ENCODE measurements around the gene ROBO1. TPM values are rescaled to one million over a fixed set of nuclear protein-coding genes. Genes with fewer than 3 reads are reported as not detected.

ROBO1 gene
- total RNA-seq, 1 donor: 88.5 TPM

GRCh38 chr3:78858174-78858573 is 909.6 kb downstream of the ROBO1 start:
- DNase-seq (ENCODE audit: low read depth): no peak
- no peak overlapping the region for H3K4me3 ChIP-seq (ENCODE audit: low read depth, low read length)
- no peak for TF ChIP-seq CTCF (IDR thresholded peaks at IDR 0.05; ENCODE audit: insufficient read depth, low read depth, low read length)

- H3K4me3 ChIP-seq (ENCODE audit: low read depth, low read length): no peak overlapping the region
- peak; percentile 29 for DNase-seq (ENCODE audit: low read depth)
- no peak for TF ChIP-seq CTCF (IDR thresholded peaks at IDR 0.05; ENCODE audit: insufficient read depth, low read depth, low read length)
Observed at GRCh38 chr3:78857494-78858111, 910.2 kb downstream of the ROBO1 start.

- TF ChIP-seq CTCF (IDR thresholded peaks at IDR 0.05; ENCODE audit: insufficient read depth, low read depth, low read length): no peak
- no peak overlapping the region for H3K4me3 ChIP-seq (ENCODE audit: low read depth, low read length)
- DNase-seq (ENCODE audit: low read depth): no peak
Observed at GRCh38 chr3:78856164-78856563, 911.6 kb downstream of the ROBO1 start.

- no peak overlapping the region for H3K4me3 ChIP-seq (ENCODE audit: low read depth, low read length)
- no peak for TF ChIP-seq CTCF (IDR thresholded peaks at IDR 0.05; ENCODE audit: insufficient read depth, low read depth, low read length)
Observed at GRCh38 chr3:78855190-78855589, 912.6 kb downstream of the ROBO1 start.

GRCh38 chr3:78848392-78849288 is 919.2 kb downstream of the ROBO1 start:
- no peak overlapping the region for H3K4me3 ChIP-seq (ENCODE audit: low read depth, low read length)
- no peak for TF ChIP-seq CTCF (IDR thresholded peaks at IDR 0.05; ENCODE audit: insufficient read depth, low read depth, low read length)
- DNase-seq (ENCODE audit: low read depth): no peak

More at GRCh38 chr3:78855190-78855589, 912.6 kb downstream of the ROBO1 start:
- DNase-seq (ENCODE audit: low read depth): no peak

GRCh38 chr3:78847603-78848002 is 920.2 kb downstream of the ROBO1 start:
- TF ChIP-seq CTCF (IDR thresholded peaks at IDR 0.05; ENCODE audit: insufficient read depth, low read depth, low read length): no peak
- no peak for DNase-seq (ENCODE audit: low read depth)

More at GRCh38 chr3:78847603-78848002, 920.2 kb downstream of the ROBO1 start:
- no peak overlapping the region for H3K4me3 ChIP-seq (ENCODE audit: low read depth, low read length)
